ENCODE measurements around the gene ZNF285.
"Not testable (repeated sequence)": the region's sequence is repeated elsewhere in the genome, so short reads cannot be mapped to it uniquely, and the experiment has no call there.

ZNF285 gene
- total RNA-seq, result 0.62 to 0.88 reads per million in 2 donors

- peak; percentile 29 to 83 (median 42) for DNase-seq
Observed at GRCh38 chr19:44401139-44402115, at the start of gene ZNF285. Gene ZNF285 (minus strand): TSS chr19:44401608. CDS start chr19:44397213, 4,395 bp downstream.

GRCh38 chr19:44447916-44448674 is 46.7 kb upstream of the ZNF285 start, which contains the start of gene ZNF229:
Gene ZNF229 (minus strand): TSS chr19:44448472. CDS start chr19:44442847, 5,625 bp downstream.
- DNase-seq, result peak in 4 of 5 experiments; percentile 22 to 84 (median 30)

GRCh38 chr19:44438441-44438840 is 37.0 kb upstream of the ZNF285 start:
- DNase-seq, result no peak

- DNase-seq, result no peak
Observed at GRCh38 chr19:44435441-44435840, 34.0 kb upstream of the ZNF285 start.

- no peak for DNase-seq
Observed at GRCh38 chr19:44430956-44431355, 29.5 kb upstream of the ZNF285 start.

GRCh38 chr19:44415553-44415952 is 14.1 kb upstream of the ZNF285 start:
- DNase-seq, result not testable (repeated sequence)

GRCh38 chr19:44389268-44389667 is 12.1 kb downstream of the ZNF285 start:
- DNase-seq, result not testable (repeated sequence)

GRCh38 chr19:44374789-44375188 is 26.6 kb downstream of the ZNF285 start:
- DNase-seq, result no peak

GRCh38 chr19:44371815-44372480 is 29.5 kb downstream of the ZNF285 start:
- DNase-seq, result no peak

GRCh38 chr19:44367024-44367423 is 34.4 kb downstream of the ZNF285 start:
- no peak for DNase-seq

- peak in 1 of 5 experiments; percentile 8 for DNase-seq
Observed at GRCh38 chr19:44356383-44357111, 44.9 kb downstream of the ZNF285 start, which contains the start of gene ZNF112. Gene ZNF112 (minus strand): TSS chr19:44356680. CDS start chr19:44340539, 16,141 bp downstream.

GRCh38 chr19:44346556-44346955 is 54.9 kb downstream of the ZNF285 start:
- DNase-seq, result no peak

- DNase-seq, result no peak
Observed at GRCh38 chr19:44345959-44346358, 55.4 kb downstream of the ZNF285 start.

GRCh38 chr19:44344255-44344654 is 57.2 kb downstream of the ZNF285 start:
- DNase-seq, result no peak

- DNase-seq, result no peak
Observed at GRCh38 chr19:44341794-44342193, 59.6 kb downstream of the ZNF285 start.

- not testable (repeated sequence) for DNase-seq
Observed at GRCh38 chr19:44334639-44335038, 66.8 kb downstream of the ZNF285 start.

Data from T-helper 2 cell (primary cell).